WTC11 (cell line): ENCODE measurements around the gene SAE1. TPM values are rescaled to one million over a fixed set of nuclear protein-coding genes. Genes with fewer than 3 reads are reported as not detected.

ENCODE experiments used
- ATAC-seq: fragments of 200-7000 bp; cut with Tn5 transposase; 2 replicates; pipeline ENCODE4 v1.10.0; 2021; ENCODE audit warnings: mild to moderate bottlenecking, moderate library complexity
- CTCF ChIA-PET: fragments of 300-600 bp; sonication (Branson Sonifier 250); formaldehyde crosslinking; loops from one replicate; lab custom pipeline; 2021; ENCODE audit warnings: antibody characterized with exemption; lab: Charles Lee
- POLR2A ChIA-PET: fragments of 350-600 bp; sonication (Branson Sonifier 250); formaldehyde crosslinking; loops from one replicate; lab custom pipeline; 2021; ENCODE audit warnings: antibody characterized with exemption; lab: Charles Lee
- DNase-seq: peaks from one replicate; pipeline ENCODE4 v3.0.0; 2021; ENCODE audit warnings: low spot score
- H3K27ac Mint-ChIP-seq: 2 replicates; pipeline ENCODE4 v1.8.0; 2021; ENCODE audit warnings: mixed read lengths
- H3K27me3 Mint-ChIP-seq: 2 replicates; pipeline ENCODE4 v1.8.0; 2021; ENCODE audit warnings: low read depth, mild to moderate bottlenecking, moderate library complexity, mixed read lengths
- H3K36me3 Mint-ChIP-seq: 2 replicates; pipeline ENCODE4 v1.8.0; 2021; ENCODE audit warnings: mixed read lengths
- H3K4me1 Mint-ChIP-seq: 2 replicates; pipeline ENCODE4 v1.8.0; 2022; ENCODE audit warnings: mixed read lengths
- H3K4me3 Mint-ChIP-seq: 2 replicates; pipeline ENCODE4 v1.8.0; 2021; ENCODE audit warnings: mild to moderate bottlenecking, moderate library complexity, mixed read lengths
- H3K9me3 Mint-ChIP-seq: 2 replicates; pipeline ENCODE4 v1.8.0; 2021; ENCODE audit warnings: mixed read lengths
- ATF1 ChIP-seq: sonication (generic); formaldehyde crosslinking; IDR thresholded peaks from 2 replicates; pipeline ENCODE4 v1.8.1; 2023; ENCODE audit warnings: mild to moderate bottlenecking, moderate library complexity, missing genetic modification reagents
- CBFB ChIP-seq: sonication (generic); formaldehyde crosslinking; IDR thresholded peaks from 2 replicates; pipeline ENCODE4 v1.8.1; 2022; ENCODE audit warnings: mild to moderate bottlenecking, low read depth, missing genetic modification reagents
- CREB1 ChIP-seq: sonication (generic); formaldehyde crosslinking; IDR thresholded peaks from 2 replicates; pipeline ENCODE4 v1.8.0; 2023; ENCODE audit warnings: mild to moderate bottlenecking, missing genetic modification reagents
- ELF4 ChIP-seq: sonication (generic); formaldehyde crosslinking; IDR thresholded peaks from 2 replicates; pipeline ENCODE4 v1.8.1; 2022; ENCODE audit warnings: low read depth, mild to moderate bottlenecking, moderate library complexity, missing genetic modification reagents
- ESRRA ChIP-seq: sonication (generic); formaldehyde crosslinking; IDR thresholded peaks from 2 replicates; pipeline ENCODE4 v1.8.1; 2022; ENCODE audit warnings: mild to moderate bottlenecking, missing genetic modification reagents, borderline replicate concordance
- MYBL2 ChIP-seq: sonication (generic); formaldehyde crosslinking; IDR thresholded peaks from 2 replicates; pipeline ENCODE4 v1.8.1; 2023; ENCODE audit warnings: mild to moderate bottlenecking, moderate library complexity, missing genetic modification reagents
- NFE2L1 ChIP-seq: sonication (generic); formaldehyde crosslinking; IDR thresholded peaks from 2 replicates; pipeline ENCODE4 v1.8.1; 2023; ENCODE audit warnings: missing genetic modification reagents
- NFYB ChIP-seq: sonication (generic); formaldehyde crosslinking; conservative IDR thresholded peaks from 2 replicates; pipeline ENCODE4 v1.8.0; 2022; ENCODE audit warnings: low read depth, missing genetic modification reagents
- NR3C1 ChIP-seq: sonication (generic); formaldehyde crosslinking; conservative IDR thresholded peaks from 2 replicates; pipeline ENCODE4 v1.8.1; 2023; ENCODE audit warnings: low read depth, mild to moderate bottlenecking, missing genetic modification reagents
- OVOL2 ChIP-seq: fragments of 250-450 bp; sonication (Bioruptor Pico); IDR thresholded peaks from 2 replicates; pipeline ENCODE4 v1.9.0; 2021; ENCODE audit warnings: mild to moderate bottlenecking, borderline replicate concordance
- SMAD3 ChIP-seq: sonication (generic); formaldehyde crosslinking; IDR thresholded peaks from 2 replicates; pipeline ENCODE4 v1.8.0; 2022; ENCODE audit warnings: missing genetic modification reagents, mild to moderate bottlenecking, borderline replicate concordance
- SP1 ChIP-seq: sonication (generic); formaldehyde crosslinking; conservative IDR thresholded peaks from 2 replicates; pipeline ENCODE4 v1.8.1; 2022; ENCODE audit warnings: missing genetic modification reagents
- ZNF138 ChIP-seq: sonication (generic); formaldehyde crosslinking; conservative IDR thresholded peaks from 2 replicates; pipeline ENCODE4 v1.8.1; 2022; ENCODE audit warnings: mild to moderate bottlenecking, moderate library complexity, missing genetic modification reagents
- ZNF219 ChIP-seq: sonication (generic); formaldehyde crosslinking; IDR thresholded peaks from 2 replicates; pipeline ENCODE4 v1.8.0; 2023; ENCODE audit warnings: missing genetic modification reagents, mild to moderate bottlenecking, borderline replicate concordance
- ZNF416 ChIP-seq: fragments of 250-450 bp; sonication (Bioruptor Pico); IDR thresholded peaks from 2 replicates; pipeline ENCODE4 v1.9.0; 2021; ENCODE audit warnings: mild to moderate bottlenecking, inconsistent platforms
- ZNF671 ChIP-seq: fragments of 250-450 bp; sonication (Bioruptor Pico); IDR thresholded peaks from 2 replicates; pipeline ENCODE4 v1.8.0; 2021; ENCODE audit warnings: mild to moderate bottlenecking
- total RNA-seq: library from RNA; stranded (reverse); gene quantifications from 3 replicates; pipeline ENCODE4 v1.2.3, GENCODE V29; 2021
- TF ChIP-seq, protein P1 (sequence below): sonication (generic); formaldehyde crosslinking; IDR thresholded peaks from 2 replicates; pipeline ENCODE4 v1.8.0; 2022; ENCODE audit warnings: mild to moderate bottlenecking, missing genetic modification reagents
- TF ChIP-seq, protein P2 (sequence below): sonication (generic); formaldehyde crosslinking; IDR thresholded peaks from 2 replicates; pipeline ENCODE4 v1.8.1; 2023; ENCODE audit warnings: mild to moderate bottlenecking, moderate library complexity, missing genetic modification reagents
- TF ChIP-seq, protein P3 (sequence below): fragments of 250-450 bp; sonication (Bioruptor Pico); conservative IDR thresholded peaks from 2 replicates; pipeline ENCODE4 v1.9.0; 2021; ENCODE audit warnings: mild to moderate bottlenecking
- TF ChIP-seq, protein P4 (sequence below): sonication (generic); formaldehyde crosslinking; IDR thresholded peaks from 2 replicates; pipeline ENCODE4 v1.8.0; 2023; ENCODE audit warnings: mild to moderate bottlenecking, missing genetic modification reagents
- TF ChIP-seq, protein P5 (sequence below): fragments of 250-450 bp; sonication (Bioruptor Pico); IDR thresholded peaks from 2 replicates; pipeline ENCODE4 v2.1.2; 2022; ENCODE audit warnings: mild to moderate bottlenecking, moderate library complexity
- TF ChIP-seq, protein P6 (sequence below): sonication (generic); formaldehyde crosslinking; conservative IDR thresholded peaks from 2 replicates; pipeline ENCODE4 v1.8.1; 2022; ENCODE audit warnings: mild to moderate bottlenecking, missing genetic modification reagents
- TF ChIP-seq, protein P7 (sequence below): sonication (generic); formaldehyde crosslinking; IDR thresholded peaks from 2 replicates; pipeline ENCODE4 v1.8.1; 2022; ENCODE audit warnings: missing genetic modification reagents, borderline replicate concordance
- TF ChIP-seq, protein P8 (sequence below): sonication (generic); formaldehyde crosslinking; IDR thresholded peaks from 2 replicates; pipeline ENCODE4 v1.8.1; 2022; ENCODE audit warnings: low read depth, mild to moderate bottlenecking, moderate library complexity, missing genetic modification reagents, borderline replicate concordance

SAE1 gene
- total RNA-seq, 1 experiment from 2014 or later: 224 TPM

DNA sequence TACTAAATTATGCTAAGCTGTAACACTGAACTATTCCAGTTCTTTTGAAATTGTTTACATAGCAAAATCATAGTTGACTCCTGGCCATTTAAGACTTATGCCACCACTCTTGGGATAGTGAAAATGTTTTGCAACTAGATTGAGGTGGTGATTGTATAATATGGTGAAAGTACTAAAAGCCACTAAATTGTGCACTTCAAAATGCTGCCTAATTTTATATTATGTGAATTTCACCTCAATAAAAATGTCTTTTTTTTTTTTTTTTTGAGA, 5.0 kb upstream of the SAE1 start:
- Mint-ChIP-seq H3K27ac (no peak overlapping the region), H3K27me3 (peaks cover 9% of the 10 kb centered on the region), H3K4me3 (no peak overlapping the region), H3K36me3 (0 out of 2 replicates have a peak, but pooled peaks cover 3% of the 10 kb centered on the region), H3K9me3 (peaks cover 6% of the 10 kb centered on the region), H3K4me1 (peaks cover 9% of the 10 kb centered on the region)
- ChIA-PET POLR2A (no interaction called here), CTCF (interaction anchor here (0.7 to 2.0 kb wide), 19 partner anchors 9 to 415 kb away, joined by 3 to 22 read pairs (median 4); partner anchors contain the start of genes DHX34 and ZC3H4)
- ATAC-seq (no peak), DNase-seq (no peak)
- no peak for TF ChIP-seq MYBL2 (CRISPR knock-in tag)
- no peak for TF ChIP-seq CREB1 (CRISPR knock-in tag)
- TF ChIP-seq ZNF138: no peak
- no peak for TF ChIP-seq CBFB (CRISPR knock-in tag)
- TF ChIP-seq, protein P1, sequence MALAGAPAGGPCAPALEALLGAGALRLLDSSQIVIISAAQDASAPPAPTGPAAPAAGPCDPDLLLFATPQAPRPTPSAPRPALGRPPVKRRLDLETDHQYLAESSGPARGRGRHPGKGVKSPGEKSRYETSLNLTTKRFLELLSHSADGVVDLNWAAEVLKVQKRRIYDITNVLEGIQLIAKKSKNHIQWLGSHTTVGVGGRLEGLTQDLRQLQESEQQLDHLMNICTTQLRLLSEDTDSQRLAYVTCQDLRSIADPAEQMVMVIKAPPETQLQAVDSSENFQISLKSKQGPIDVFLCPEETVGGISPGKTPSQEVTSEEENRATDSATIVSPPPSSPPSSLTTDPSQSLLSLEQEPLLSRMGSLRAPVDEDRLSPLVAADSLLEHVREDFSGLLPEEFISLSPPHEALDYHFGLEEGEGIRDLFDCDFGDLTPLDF: no peak
- TF ChIP-seq ZNF671: no peak
- TF ChIP-seq, protein P2, sequence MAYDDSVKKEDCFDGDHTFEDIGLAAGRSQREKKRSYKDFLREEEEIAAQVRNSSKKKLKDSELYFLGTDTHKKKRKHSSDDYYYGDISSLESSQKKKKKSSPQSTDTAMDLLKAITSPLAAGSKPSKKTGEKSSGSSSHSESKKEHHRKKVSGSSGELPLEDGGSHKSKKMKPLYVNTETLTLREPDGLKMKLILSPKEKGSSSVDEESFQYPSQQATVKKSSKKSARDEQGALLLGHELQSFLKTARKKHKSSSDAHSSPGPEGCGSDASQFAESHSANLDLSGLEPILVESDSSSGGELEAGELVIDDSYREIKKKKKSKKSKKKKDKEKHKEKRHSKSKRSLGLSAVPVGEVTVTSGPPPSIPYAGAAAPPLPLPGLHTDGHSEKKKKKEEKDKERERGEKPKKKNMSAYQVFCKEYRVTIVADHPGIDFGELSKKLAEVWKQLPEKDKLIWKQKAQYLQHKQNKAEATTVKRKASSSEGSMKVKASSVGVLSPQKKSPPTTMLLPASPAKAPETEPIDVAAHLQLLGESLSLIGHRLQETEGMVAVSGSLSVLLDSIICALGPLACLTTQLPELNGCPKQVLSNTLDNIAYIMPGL (CRISPR knock-in tag): no peak
- TF ChIP-seq ZNF416 (CRISPR knock-in tag): no peak
- TF ChIP-seq OVOL2: no peak
- TF ChIP-seq, protein P3, sequence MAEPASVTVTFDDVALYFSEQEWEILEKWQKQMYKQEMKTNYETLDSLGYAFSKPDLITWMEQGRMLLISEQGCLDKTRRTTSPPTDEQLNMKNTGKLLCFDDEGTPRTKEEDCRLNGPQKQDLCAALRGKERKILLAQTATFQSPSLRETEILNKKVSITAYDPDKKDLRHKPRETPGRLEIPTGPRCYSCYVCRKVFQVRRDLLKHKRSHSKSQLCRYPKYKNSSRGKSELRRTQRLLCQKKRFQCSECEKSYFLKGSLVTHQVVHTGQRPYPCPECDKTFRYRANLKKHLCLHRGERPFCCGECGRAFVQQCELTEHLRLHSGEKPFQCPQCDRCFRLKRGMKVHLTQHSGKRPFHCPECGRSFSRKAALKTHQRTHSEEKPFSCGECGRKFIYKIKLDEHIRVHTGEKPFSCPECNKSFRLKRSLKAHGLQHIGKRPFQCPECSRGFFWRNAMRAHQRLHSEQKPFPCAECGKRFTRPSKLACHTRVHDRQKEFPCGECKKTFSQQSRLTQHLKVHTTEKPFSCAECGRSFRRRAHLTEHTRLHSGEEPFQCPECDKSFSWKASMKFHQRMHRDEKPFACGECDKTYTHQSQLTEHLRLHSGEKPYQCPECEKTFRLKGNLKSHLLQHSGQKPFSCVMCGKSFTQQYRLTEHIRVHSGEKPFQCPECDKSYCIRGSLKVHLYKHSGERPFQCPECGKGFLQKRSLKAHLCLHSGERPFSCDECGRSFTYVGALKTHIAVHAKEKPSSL (CRISPR knock-in tag): no peak
- no peak for TF ChIP-seq ZNF219
- TF ChIP-seq SMAD3 (CRISPR knock-in tag): no peak
- TF ChIP-seq, protein P4, sequence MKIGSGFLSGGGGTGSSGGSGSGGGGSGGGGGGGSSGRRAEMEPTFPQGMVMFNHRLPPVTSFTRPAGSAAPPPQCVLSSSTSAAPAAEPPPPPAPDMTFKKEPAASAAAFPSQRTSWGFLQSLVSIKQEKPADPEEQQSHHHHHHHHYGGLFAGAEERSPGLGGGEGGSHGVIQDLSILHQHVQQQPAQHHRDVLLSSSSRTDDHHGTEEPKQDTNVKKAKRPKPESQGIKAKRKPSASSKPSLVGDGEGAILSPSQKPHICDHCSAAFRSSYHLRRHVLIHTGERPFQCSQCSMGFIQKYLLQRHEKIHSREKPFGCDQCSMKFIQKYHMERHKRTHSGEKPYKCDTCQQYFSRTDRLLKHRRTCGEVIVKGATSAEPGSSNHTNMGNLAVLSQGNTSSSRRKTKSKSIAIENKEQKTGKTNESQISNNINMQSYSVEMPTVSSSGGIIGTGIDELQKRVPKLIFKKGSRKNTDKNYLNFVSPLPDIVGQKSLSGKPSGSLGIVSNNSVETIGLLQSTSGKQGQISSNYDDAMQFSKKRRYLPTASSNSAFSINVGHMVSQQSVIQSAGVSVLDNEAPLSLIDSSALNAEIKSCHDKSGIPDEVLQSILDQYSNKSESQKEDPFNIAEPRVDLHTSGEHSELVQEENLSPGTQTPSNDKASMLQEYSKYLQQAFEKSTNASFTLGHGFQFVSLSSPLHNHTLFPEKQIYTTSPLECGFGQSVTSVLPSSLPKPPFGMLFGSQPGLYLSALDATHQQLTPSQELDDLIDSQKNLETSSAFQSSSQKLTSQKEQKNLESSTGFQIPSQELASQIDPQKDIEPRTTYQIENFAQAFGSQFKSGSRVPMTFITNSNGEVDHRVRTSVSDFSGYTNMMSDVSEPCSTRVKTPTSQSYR (CRISPR knock-in tag): no peak
- TF ChIP-seq, protein P5, sequence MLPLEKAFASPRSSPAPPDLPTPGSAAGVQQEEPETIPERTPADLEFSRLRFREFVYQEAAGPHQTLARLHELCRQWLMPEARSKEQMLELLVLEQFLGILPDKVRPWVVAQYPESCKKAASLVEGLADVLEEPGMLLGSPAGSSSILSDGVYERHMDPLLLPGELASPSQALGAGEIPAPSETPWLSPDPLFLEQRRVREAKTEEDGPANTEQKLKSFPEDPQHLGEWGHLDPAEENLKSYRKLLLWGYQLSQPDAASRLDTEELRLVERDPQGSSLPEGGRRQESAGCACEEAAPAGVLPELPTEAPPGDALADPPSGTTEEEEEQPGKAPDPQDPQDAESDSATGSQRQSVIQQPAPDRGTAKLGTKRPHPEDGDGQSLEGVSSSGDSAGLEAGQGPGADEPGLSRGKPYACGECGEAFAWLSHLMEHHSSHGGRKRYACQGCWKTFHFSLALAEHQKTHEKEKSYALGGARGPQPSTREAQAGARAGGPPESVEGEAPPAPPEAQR (CRISPR knock-in tag): no peak

DNA sequence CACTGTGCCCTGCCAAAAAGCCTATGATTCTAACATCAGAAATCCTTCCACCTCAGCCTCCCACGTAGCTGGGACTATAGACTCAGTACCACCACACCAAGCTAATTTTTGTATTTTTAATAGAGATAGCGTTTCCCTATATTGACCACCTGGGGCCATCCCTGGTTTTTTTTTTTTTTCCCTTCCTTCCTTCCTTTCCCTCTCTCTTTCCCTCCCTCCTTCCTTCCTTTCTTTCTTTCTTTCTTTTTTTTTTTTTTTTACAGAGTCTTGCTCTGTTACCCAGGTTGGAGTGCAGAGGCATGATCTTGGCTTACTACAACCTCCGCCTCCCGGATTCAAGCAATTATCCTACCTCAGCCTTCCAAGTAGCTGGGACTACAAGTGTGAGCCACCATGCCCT, 1.1 kb upstream of the SAE1 start:
- Mint-ChIP-seq H3K9me3 (peaks cover 6% of the 10 kb centered on the region), H3K4me3 (no peak overlapping the region), H3K36me3 (peaks cover 25% of the 10 kb centered on the region), H3K27me3 (peaks cover 11% of the 10 kb centered on the region), H3K27ac (no peak overlapping the region), H3K4me1 (peaks cover 36% of the 10 kb centered on the region)
- DNase-seq (no peak), ATAC-seq (no peak)
- ChIA-PET CTCF (interaction anchor here (0.7 to 1.1 kb wide), 3 partner anchors 16 to 194 kb away, joined by 4 to 8 read pairs (median 7); partner anchors contain the start of gene ZC3H4), POLR2A (interaction anchor here (0.6 to 0.7 kb wide), 3 partner anchors 50 to 352 kb away, joined by 3 to 7 read pairs (median 6); no protein-coding TSS in a partner anchor)
- TF ChIP-seq NFE2L1 (CRISPR knock-in tag) (no peak), NFYB (CRISPR knock-in tag) (no peak), NR3C1 (CRISPR knock-in tag) (no peak), SP1 (no peak), ELF4 (CRISPR knock-in tag) (no peak), ATF1 (CRISPR knock-in tag) (no peak), ESRRA (CRISPR knock-in tag) (no peak)
- TF ChIP-seq, protein P6, sequence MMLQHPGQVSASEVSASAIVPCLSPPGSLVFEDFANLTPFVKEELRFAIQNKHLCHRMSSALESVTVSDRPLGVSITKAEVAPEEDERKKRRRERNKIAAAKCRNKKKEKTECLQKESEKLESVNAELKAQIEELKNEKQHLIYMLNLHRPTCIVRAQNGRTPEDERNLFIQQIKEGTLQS (CRISPR knock-in tag): no peak
- TF ChIP-seq, protein P7, sequence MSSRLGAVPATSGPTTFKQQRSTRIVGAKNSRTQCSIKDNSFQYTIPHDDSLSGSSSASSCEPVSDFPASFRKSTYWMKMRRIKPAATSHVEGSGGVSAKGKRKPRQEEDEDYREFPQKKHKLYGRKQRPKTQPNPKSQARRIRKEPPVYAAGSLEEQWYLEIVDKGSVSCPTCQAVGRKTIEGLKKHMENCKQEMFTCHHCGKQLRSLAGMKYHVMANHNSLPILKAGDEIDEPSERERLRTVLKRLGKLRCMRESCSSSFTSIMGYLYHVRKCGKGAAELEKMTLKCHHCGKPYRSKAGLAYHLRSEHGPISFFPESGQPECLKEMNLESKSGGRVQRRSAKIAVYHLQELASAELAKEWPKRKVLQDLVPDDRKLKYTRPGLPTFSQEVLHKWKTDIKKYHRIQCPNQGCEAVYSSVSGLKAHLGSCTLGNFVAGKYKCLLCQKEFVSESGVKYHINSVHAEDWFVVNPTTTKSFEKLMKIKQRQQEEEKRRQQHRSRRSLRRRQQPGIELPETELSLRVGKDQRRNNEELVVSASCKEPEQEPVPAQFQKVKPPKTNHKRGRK (CRISPR knock-in tag): no peak
- TF ChIP-seq, protein P8, sequence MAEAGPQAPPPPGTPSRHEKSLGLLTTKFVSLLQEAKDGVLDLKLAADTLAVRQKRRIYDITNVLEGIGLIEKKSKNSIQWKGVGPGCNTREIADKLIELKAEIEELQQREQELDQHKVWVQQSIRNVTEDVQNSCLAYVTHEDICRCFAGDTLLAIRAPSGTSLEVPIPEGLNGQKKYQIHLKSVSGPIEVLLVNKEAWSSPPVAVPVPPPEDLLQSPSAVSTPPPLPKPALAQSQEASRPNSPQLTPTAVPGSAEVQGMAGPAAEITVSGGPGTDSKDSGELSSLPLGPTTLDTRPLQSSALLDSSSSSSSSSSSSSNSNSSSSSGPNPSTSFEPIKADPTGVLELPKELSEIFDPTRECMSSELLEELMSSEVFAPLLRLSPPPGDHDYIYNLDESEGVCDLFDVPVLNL: no peak
